HG03460 (cell line): ENCODE measurements around the gene POR.

Experiments
- ATAC-seq: cut with Tn5 transposase; IDR thresholded peaks from one replicate; pipeline ENCODE4 v1.9.1; 2021; ENCODE audit not compliant: unreplicated experiment

POR gene

GRCh38 chr7:75950111-75950681 lies 35.2 kb downstream of the POR start:
- no peak for ATAC-seq

- no peak for ATAC-seq
These were observed 36.6 kb downstream of the POR start for GRCh38 chr7:75951506-75951905.

- no peak for ATAC-seq
These were observed 38.5 kb downstream of the POR start for GRCh38 chr7:75953431-75953830.

GRCh38 chr7:75953931-75954330 lies 39.0 kb downstream of the POR start:
- no peak for ATAC-seq

GRCh38 chr7:75955331-75955955 lies 40.5 kb downstream of the POR start:
- ATAC-seq, result no peak

- no peak for ATAC-seq
These were observed 42.2 kb downstream of the POR start for GRCh38 chr7:75957021-75957736.

- ATAC-seq, result no peak
These were observed 44.0 kb downstream of the POR start for GRCh38 chr7:75958802-75959543.

GRCh38 chr7:75960372-75960771 lies 45.4 kb downstream of the POR start:
- no peak for ATAC-seq

GRCh38 chr7:75961218-75961617 lies 46.3 kb downstream of the POR start:
- ATAC-seq, result no peak

GRCh38 chr7:75962607-75963380 lies 47.8 kb downstream of the POR start:
- no peak for ATAC-seq

GRCh38 chr7:75963381-75963995 lies 48.5 kb downstream of the POR start:
- no peak for ATAC-seq

- no peak for ATAC-seq
These were observed 50.7 kb downstream of the POR start for GRCh38 chr7:75965617-75966016.

GRCh38 chr7:75966190-75966961 lies 51.4 kb downstream of the POR start:
- no peak for ATAC-seq

GRCh38 chr7:75967055-75967454 lies 52.1 kb downstream of the POR start:
- ATAC-seq, result no peak

GRCh38 chr7:75967487-75967997 lies 52.6 kb downstream of the POR start:
- ATAC-seq, result no peak

- ATAC-seq, result no peak
These were observed 53.1 kb downstream of the POR start for GRCh38 chr7:75968012-75968411.

- no peak for ATAC-seq
These were observed 53.6 kb downstream of the POR start for GRCh38 chr7:75968561-75969001.

- ATAC-seq, result no peak
These were observed 54.2 kb downstream of the POR start for GRCh38 chr7:75969182-75969581.

- ATAC-seq, result no peak
These were observed 54.9 kb downstream of the POR start for GRCh38 chr7:75969704-75970498.
